Measurements from ENCODE around the gene TRIM65. TPM values are rescaled to one million over a fixed set of nuclear protein-coding genes. Genes with fewer than 3 reads are reported as not detected.

TRIM65 gene
- total and polyA plus RNA-seq, 2 of the 13 experiments (the other 11 are each of a cell fraction or from before 2014, with no cell fraction given): 10.3 to 22.4 TPM

- TF ChIP-seq SALL1 (CRISPR knock-in tag; IDR thresholded peaks at IDR 0.05) (no peak), MTF2 (CRISPR knock-in tag; IDR thresholded peaks at IDR 0.05; ENCODE audit: borderline replicate concordance) (no peak), KLF15 (CRISPR knock-in tag; IDR thresholded peaks at IDR 0.05; ENCODE audit: borderline replicate concordance) (no peak), FOXK1 (CRISPR knock-in tag; IDR thresholded peaks at IDR 0.05; ENCODE audit: borderline replicate concordance, low read depth) (no peak), ZNF883 (CRISPR knock-in tag; IDR thresholded peaks at IDR 0.05; ENCODE audit: not compliant biosample characterization) (peak; percentile 26), NR2F1 (CRISPR knock-in tag; IDR thresholded peaks at IDR 0.05) (no peak), DMAP1 (CRISPR knock-in tag; IDR thresholded peaks at IDR 0.05) (no peak), RERE (CRISPR knock-in tag; IDR thresholded peaks at IDR 0.05; ENCODE audit: low read depth) (no peak), NFIB (CRISPR knock-in tag; IDR thresholded peaks at IDR 0.05; ENCODE audit: borderline replicate concordance) (no peak), ZNF136 (CRISPR knock-in tag; IDR thresholded peaks at IDR 0.05; ENCODE audit: low read depth) (0 out of 2 replicates have a peak, but pooled peaks have one; percentile 45), GFI1 (CRISPR knock-in tag; IDR thresholded peaks at IDR 0.05; ENCODE audit: borderline replicate concordance) (no peak), MBNL3 (CRISPR knock-in tag; conservative IDR thresholded peaks at IDR 0.05) (no peak), DNMT1 (CRISPR knock-in tag; IDR thresholded peaks at IDR 0.05) (peak; percentile 30; the same call in 1 of the 2 replicates), ZNF460 (CRISPR knock-in tag; IDR thresholded peaks at IDR 0.05; ENCODE audit: borderline replicate concordance) (0 out of 2 replicates have a peak, but pooled peaks have one; percentile 4), NCOR1 (IDR thresholded peaks at IDR 0.05; ENCODE audit: borderline replicate concordance, low read length) (no peak), ZBTB4 (CRISPR knock-in tag; IDR thresholded peaks at IDR 0.05; ENCODE audit: borderline replicate concordance) (no peak)
- TF ChIP-seq, protein P1, sequence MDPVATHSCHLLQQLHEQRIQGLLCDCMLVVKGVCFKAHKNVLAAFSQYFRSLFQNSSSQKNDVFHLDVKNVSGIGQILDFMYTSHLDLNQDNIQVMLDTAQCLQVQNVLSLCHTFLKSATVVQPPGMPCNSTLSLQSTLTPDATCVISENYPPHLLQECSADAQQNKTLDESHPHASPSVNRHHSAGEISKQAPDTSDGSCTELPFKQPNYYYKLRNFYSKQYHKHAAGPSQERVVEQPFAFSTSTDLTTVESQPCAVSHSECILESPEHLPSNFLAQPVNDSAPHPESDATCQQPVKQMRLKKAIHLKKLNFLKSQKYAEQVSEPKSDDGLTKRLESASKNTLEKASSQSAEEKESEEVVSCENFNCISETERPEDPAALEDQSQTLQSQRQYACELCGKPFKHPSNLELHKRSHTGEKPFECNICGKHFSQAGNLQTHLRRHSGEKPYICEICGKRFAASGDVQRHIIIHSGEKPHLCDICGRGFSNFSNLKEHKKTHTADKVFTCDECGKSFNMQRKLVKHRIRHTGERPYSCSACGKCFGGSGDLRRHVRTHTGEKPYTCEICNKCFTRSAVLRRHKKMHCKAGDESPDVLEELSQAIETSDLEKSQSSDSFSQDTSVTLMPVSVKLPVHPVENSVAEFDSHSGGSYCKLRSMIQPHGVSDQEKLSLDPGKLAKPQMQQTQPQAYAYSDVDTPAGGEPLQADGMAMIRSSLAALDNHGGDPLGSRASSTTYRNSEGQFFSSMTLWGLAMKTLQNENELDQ (CRISPR knock-in tag; IDR thresholded peaks at IDR 0.05; ENCODE audit: borderline replicate concordance): no peak
Observed at GRCh38 chr17:75847614-75848522, 48.9 kb downstream of the TRIM65 start (continued).

Data from HepG2 (cell line).